Endothelial cell of umbilical vein (primary cell): ENCODE results near the gene STN1. TPM values are rescaled to one million over a fixed set of nuclear protein-coding genes. Genes with fewer than 3 reads are reported as not detected.

Experiments used
- BruUV-seq: library from RNA; stranded (reverse); fragments of 400-500 nt; replicated peaks from 2 replicates; lab custom pipeline; 2021; lab: Mats Ljungman, UMichigan
- CTCF ChIA-PET: fragments of 300-600, 350-600 bp; sonication (Branson Sonifier 250); formaldehyde crosslinking; loops from one replicate; lab custom pipeline; 2021; ENCODE audit warnings: antibody characterized with exemption, inconsistent platforms; lab: Charles Lee
- POLR2A ChIA-PET: fragments of 300-600, 350-600 bp; sonication (Branson Sonifier 250); formaldehyde crosslinking; loops from one replicate; lab custom pipeline; 2021; ENCODE audit warnings: antibody characterized with exemption, inconsistent platforms; lab: Charles Lee
- DNase-seq: peaks from one replicate; pipeline ENCODE4 v3.0.0-alpha.2; 2011; ENCODE audit warnings: low read depth, low spot score
- FAIRE-seq: peaks from 2 replicates; lab custom pipeline; 2011; peaks lifted over from hg19 to GRCh38; lab: Jason Lieb, UNC
- H2AFZ ChIP-seq: 2 replicates; pipeline ENCODE4 v1.6.0; 2012; ENCODE audit warnings: low read depth, low read length, control low read depth, inconsistent platforms
- H3K27ac ChIP-seq: 2 replicates; pipeline ENCODE4 v1.5.1; 2011; ENCODE audit warnings: low read depth, mild to moderate bottlenecking, control low read depth, low read length, moderate library complexity; ENCODE audit not compliant: insufficient read depth
- H3K27me3 ChIP-seq, 2 experiments: 2 replicates each; pipeline versions ENCODE4 v1.6.0 to v1.6.1; 2011; ENCODE audit warnings: low read length in 2 of 2, mixed read lengths in 1 of 2; ENCODE audit not compliant: control insufficient read depth in 2 of 2, insufficient read depth in 2 of 2
- H3K36me3 ChIP-seq, 2 experiments: 2 replicates in 1 of 2; 3 replicates in 1 of 2; pipeline ENCODE4 v1.5.1; 2011; ENCODE audit warnings: low read length in 2 of 2, mild to moderate bottlenecking in 1 of 2, moderate library complexity in 1 of 2; ENCODE audit not compliant: control insufficient read depth in 2 of 2, insufficient read depth in 2 of 2; ENCODE audit errors: extremely low read depth in 1 of 2
- H3K4me1 ChIP-seq: 3 replicates; pipeline ENCODE4 v1.5.1; 2011; ENCODE audit warnings: mild to moderate bottlenecking, low read length; ENCODE audit not compliant: control insufficient read depth, insufficient read depth; ENCODE audit errors: extremely low read depth
- H3K4me2 ChIP-seq: 2 replicates; pipeline ENCODE4 v1.6.1; 2011; ENCODE audit warnings: low read length, control low read depth, mixed read lengths; ENCODE audit not compliant: insufficient read depth
- H3K4me3 ChIP-seq, 3 experiments: fragments of 200-600 bp in 1 of 3; sonication (generic), shearing (Covaris generic) in 1 of 3; replicated peaks in 1 of 3; 2 replicates each; pipeline ENCODE4 v1.5.1; 2011 to 2016; ENCODE audit warnings: control low read depth in 3 of 3, low read length in 3 of 3, mild to moderate bottlenecking in 2 of 3, inconsistent platforms in 1 of 3, low read depth in 1 of 3, moderate library complexity in 1 of 3; ENCODE audit not compliant: insufficient read depth in 1 of 3
- H3K79me2 ChIP-seq: 2 replicates; pipeline ENCODE4 v1.6.0; 2012; ENCODE audit warnings: low read length, inconsistent platforms; ENCODE audit not compliant: control insufficient read depth, insufficient read depth
- H3K9ac ChIP-seq: replicated peaks from 2 replicates; pipeline ENCODE3; 2011; ENCODE audit warnings: low read length, control low read depth; ENCODE audit not compliant: insufficient read depth; ENCODE audit errors: extremely low read depth
- H3K9me1 ChIP-seq: replicated peaks from 3 replicates; pipeline ENCODE4 v1.6.0; 2011; ENCODE audit warnings: mild to moderate bottlenecking, low read length; ENCODE audit not compliant: control insufficient read depth, insufficient read depth; ENCODE audit errors: extremely low read depth
- H3K9me3 ChIP-seq: replicated peaks from 2 replicates; pipeline ENCODE4 v1.5.1; 2012; ENCODE audit warnings: low read length, inconsistent platforms; ENCODE audit not compliant: control insufficient read depth, insufficient read depth
- H4K20me1 ChIP-seq: replicated peaks from 2 replicates; pipeline ENCODE3; 2011; ENCODE audit warnings: mild to moderate bottlenecking, low read length; ENCODE audit not compliant: control insufficient read depth, insufficient read depth; ENCODE audit errors: extremely low read depth
- CTCF ChIP-seq, 2 donors: IDR thresholded peaks; 1 replicate in 1 of 2; 2 replicates in 1 of 2; pipeline ENCODE4 v1.5.1; 2011; ENCODE audit warnings: low read length in 2 of 2, mild to moderate bottlenecking in 2 of 2, moderate library complexity in 2 of 2, control low read depth in 1 of 2, inconsistent platforms in 1 of 2, low read depth in 1 of 2; ENCODE audit not compliant: insufficient read depth in 1 of 2; ENCODE audit errors: extremely low read depth in 1 of 2
- EZH2 ChIP-seq: IDR thresholded peaks from 2 replicates; pipeline ENCODE4 v1.6.1; 2012; ENCODE audit warnings: borderline replicate concordance, low read depth, mild to moderate bottlenecking, moderate library complexity, low read length, inconsistent platforms; ENCODE audit not compliant: severe bottlenecking
- FOS ChIP-seq: IDR thresholded peaks from 2 replicates; pipeline ENCODE4 v1.6.1; 2011; ENCODE audit warnings: mild to moderate bottlenecking, low read length, moderate library complexity, borderline replicate concordance; ENCODE audit not compliant: insufficient read depth
- GATA2 ChIP-seq: IDR thresholded peaks from 2 replicates; pipeline ENCODE4 v1.7.0; 2011; ENCODE audit warnings: low read depth, mild to moderate bottlenecking, moderate library complexity, mixed read lengths, low read length; ENCODE audit not compliant: insufficient read length, insufficient read depth
- JUN ChIP-seq: IDR thresholded peaks from 2 replicates; pipeline ENCODE4 v1.6.1; 2011; ENCODE audit warnings: borderline replicate concordance, low read depth; ENCODE audit not compliant: insufficient read length, insufficient read depth
- MYC ChIP-seq: IDR thresholded peaks from one replicate; pipeline ENCODE4 v1.6.1; 2011; ENCODE audit warnings: mild to moderate bottlenecking, low read depth, low read length
- POLR2A ChIP-seq: IDR thresholded peaks from 2 replicates; pipeline ENCODE4 v1.6.1; 2012; ENCODE audit warnings: low read depth, mild to moderate bottlenecking, control low read depth, low read length
- POLR2AphosphoS5 ChIP-seq: IDR thresholded peaks from 2 replicates; pipeline ENCODE4 v1.6.1; 2012; ENCODE audit warnings: low read depth, mild to moderate bottlenecking, control low read depth, low read length, moderate library complexity; ENCODE audit not compliant: insufficient read depth
- dilution Hi-C: fragments of 300-500 bp; cut with MboI; formaldehyde crosslinking; loops from one replicate; pipeline ENCODE4 v1.15.0; 2019; ENCODE audit warnings: low sequenced_read_pairs; ENCODE audit not compliant: extremely low pct_ligation_motif_present
- intact Hi-C: fragments of 100-400 bp; cut with micrococcal nuclease; formaldehyde crosslinking; loops from one replicate; pipeline ENCODE4 v1.10.0; 2022
- polyA plus RNA-seq, 4 experiments: library from polyadenylated mRNA; depleted of rRNA in 3 of 4; stranded (reverse) in 3 of 4; unstranded in 1 of 4; fragments of >200 nt; gene quantifications; 2 replicates each; pipeline versions ENCODE4 v1.2.1 to v1.2.3, GENCODE V29; 2011 to 2012; ENCODE audit warnings: missing spikeins in 1 of 4
- total RNA-seq: library from RNA; stranded (reverse); gene quantifications from 2 replicates; pipeline ENCODE4 v1.2.3, GENCODE V29; 2021
- TF ChIP-seq, protein P1 (sequence below): IDR thresholded peaks from 2 replicates; pipeline ENCODE4 v1.6.1; 2011; ENCODE audit not compliant: insufficient read depth, insufficient read length

The STN1 gene
- total and polyA plus RNA-seq, 2 donors (not counting 3 experiments of a cell fraction or from before 2014, with no cell fraction given): 10.8 to 15.3 TPM

- Histone ChIP-seq H3K36me3 (peaks cover 0 to 7% of the 10 kb centered on the region in 2 experiments), H2AFZ (no peak overlapping the region), H4K20me1 (no peaks in the 10 kb centered on the region), H3K4me1 (no peaks in the 10 kb centered on the region), H3K9me3 (no peaks in the 10 kb centered on the region), H3K4me3 (no peak overlapping the region), H3K27ac (no peak overlapping the region), H3K9ac (no peak overlapping the region), H3K4me2 (no peak overlapping the region), H3K27me3 (no peaks in the 10 kb centered on the region), H3K79me2 (no peaks in the 10 kb centered on the region), H3K9me1 (no peaks in the 10 kb centered on the region)
- no peak for DNase-seq
- intact Hi-C loops: no loop called here
- TF ChIP-seq POLR2AphosphoS5 (no peak), CTCF (IDR thresholded peaks at IDR 0.05; ENCODE audit: extremely low read depth in 1 of 2, insufficient read depth in 1 of 2, low read depth in 1 of 2, low read length in 2 of 2) (no peak), GATA2 (no peak), JUN (no peak), EZH2 (no peak), FOS (no peak), MYC (no peak), POLR2A (no peak)
- TF ChIP-seq, protein P1, sequence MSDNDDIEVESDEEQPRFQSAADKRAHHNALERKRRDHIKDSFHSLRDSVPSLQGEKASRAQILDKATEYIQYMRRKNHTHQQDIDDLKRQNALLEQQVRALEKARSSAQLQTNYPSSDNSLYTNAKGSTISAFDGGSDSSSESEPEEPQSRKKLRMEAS: no peak
- no TSS peak for BruUV-seq
- CTCF ChIA-PET: no interaction called here
- no peak for FAIRE-seq
- POLR2A ChIA-PET: no interaction called here
- dilution Hi-C loops: no loop called here
Measured at GRCh38 chr10:103879409-103879808, 38.6 kb downstream of the STN1 start.
